NCI-H2227 treated with DMSO at 0.1 percent for 48 hours (cell line): Measurements from ENCODE around the gene RNGTT.
A peak's percentile ranks its signal among the peaks of the same experiment; 100 is the strongest.
"Not testable (repeated sequence)": the region's sequence is repeated elsewhere in the genome, so short reads cannot be mapped to it uniquely, and the experiment has no call there.

Source experiments
- DNase-seq: peaks from one replicate; lab custom pipeline; 2025; lab: John Stamatoyannopoulos, UW

The RNGTT gene

GRCh38 chr6:88963139-88964090, at the start of gene RNGTT:
Gene RNGTT (minus strand): TSS chr6:88963618. CDS start chr6:88963409, 209 bp downstream.
- DNase-seq = peak; percentile 96

- no peak for DNase-seq
Measured at GRCh38 chr6:89011436-89011835, 48.0 kb upstream of the RNGTT start.

GRCh38 chr6:89010825-89011224, 47.4 kb upstream of the RNGTT start:
- DNase-seq = no peak

GRCh38 chr6:89009624-89010059, 46.2 kb upstream of the RNGTT start:
- DNase-seq = no peak

GRCh38 chr6:89008815-89009374, 45.5 kb upstream of the RNGTT start:
- DNase-seq = no peak

GRCh38 chr6:89008001-89008814, 44.8 kb upstream of the RNGTT start:
- no peak for DNase-seq

GRCh38 chr6:89007209-89008000, 44.0 kb upstream of the RNGTT start:
- DNase-seq = peak; percentile 43

- DNase-seq = no peak
Measured at GRCh38 chr6:89002523-89002922, 39.1 kb upstream of the RNGTT start.

GRCh38 chr6:88997327-88997726, 33.9 kb upstream of the RNGTT start:
- no peak for DNase-seq

- no peak for DNase-seq
Measured at GRCh38 chr6:88992741-88993552, 29.5 kb upstream of the RNGTT start.

GRCh38 chr6:88989215-88989614, 25.8 kb upstream of the RNGTT start:
- DNase-seq = peak; percentile 19

- no peak for DNase-seq
Measured at GRCh38 chr6:88987922-88988321, 24.5 kb upstream of the RNGTT start.

- no peak for DNase-seq
Measured at GRCh38 chr6:88985901-88986300, 22.5 kb upstream of the RNGTT start.

- no peak for DNase-seq
Measured at GRCh38 chr6:88984606-88985005, 21.2 kb upstream of the RNGTT start.

- DNase-seq = no peak
Measured at GRCh38 chr6:88984152-88984551, 20.7 kb upstream of the RNGTT start.

GRCh38 chr6:88983532-88983931, 20.1 kb upstream of the RNGTT start:
- peak; percentile 26 for DNase-seq

- DNase-seq = not testable (repeated sequence)
Measured at GRCh38 chr6:88983129-88983528, 19.7 kb upstream of the RNGTT start.

- peak; percentile 20 for DNase-seq
Measured at GRCh38 chr6:88982720-88983119, 19.3 kb upstream of the RNGTT start.

- DNase-seq = no peak
Measured at GRCh38 chr6:88975369-88975768, 12.0 kb upstream of the RNGTT start.

GRCh38 chr6:88972504-88973423, 9.3 kb upstream of the RNGTT start:
- no peak for DNase-seq
